T follicular helper cell (primary cell): ENCODE measurements around the gene EGFL7.

Experiments used
- DNase-seq: peaks from one replicate; pipeline ENCODE4 v3.0.0-alpha.2; 2020; ENCODE audit warnings: low read depth
- total RNA-seq, 2 experiments: gene quantifications; one replicate each; lab custom pipeline; 2026; lab: John Stamatoyannopoulos, UW

Gene EGFL7
- 0.06 to 0.74 reads per million in 2 experiments for total RNA-seq

DNA sequence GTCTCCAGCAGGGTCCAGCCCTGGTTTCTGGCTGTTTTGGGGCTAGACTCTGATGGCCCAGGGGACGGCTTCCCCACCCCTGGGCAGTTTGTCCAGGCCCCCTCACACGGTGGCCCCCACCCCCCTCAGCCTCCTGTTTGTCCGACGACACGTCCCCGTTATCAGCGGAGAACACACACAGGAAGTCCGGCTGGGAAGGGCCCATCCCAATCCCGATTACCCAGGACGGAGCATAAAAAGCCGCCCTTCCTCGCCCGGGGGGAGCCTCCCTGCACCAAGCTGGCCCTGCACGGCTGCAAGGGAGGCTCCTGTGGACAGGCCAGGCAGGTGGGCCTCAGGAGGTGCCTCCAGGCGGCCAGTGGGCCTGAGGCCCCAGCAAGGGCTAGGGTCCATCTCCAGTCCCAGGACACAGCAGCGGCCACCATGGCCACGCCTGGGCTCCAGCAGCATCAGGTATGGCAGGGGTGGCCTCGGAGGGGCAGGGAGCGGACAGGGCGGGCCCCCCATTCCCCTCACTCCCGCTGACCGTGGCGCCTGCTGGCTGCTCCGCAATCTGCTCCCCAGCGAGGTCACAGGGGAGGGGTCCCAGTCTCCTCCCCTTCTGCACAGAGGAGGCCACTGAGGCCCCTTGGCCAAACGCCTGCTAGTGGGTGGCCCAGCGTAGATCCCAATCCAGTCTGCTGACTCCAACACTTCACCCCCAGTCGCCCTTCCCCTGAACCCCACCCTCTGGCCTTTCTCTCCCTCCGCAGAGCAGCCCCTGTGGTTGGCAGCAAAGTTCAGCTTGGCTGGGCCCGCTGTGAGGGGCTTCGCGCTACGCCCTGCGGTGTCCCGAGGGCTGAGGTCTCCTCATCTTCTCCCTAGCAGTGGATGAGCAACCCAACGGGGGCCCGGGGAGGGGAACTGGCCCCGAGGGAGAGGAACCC is at the start of gene EGFL7:
TSS of gene EGFL7 (plus strand) at position 261 of the 926 bp plus-strand sequence. CDS start 5,367 bp downstream, outside the sequence.
- DNase-seq: no peak

DNA sequence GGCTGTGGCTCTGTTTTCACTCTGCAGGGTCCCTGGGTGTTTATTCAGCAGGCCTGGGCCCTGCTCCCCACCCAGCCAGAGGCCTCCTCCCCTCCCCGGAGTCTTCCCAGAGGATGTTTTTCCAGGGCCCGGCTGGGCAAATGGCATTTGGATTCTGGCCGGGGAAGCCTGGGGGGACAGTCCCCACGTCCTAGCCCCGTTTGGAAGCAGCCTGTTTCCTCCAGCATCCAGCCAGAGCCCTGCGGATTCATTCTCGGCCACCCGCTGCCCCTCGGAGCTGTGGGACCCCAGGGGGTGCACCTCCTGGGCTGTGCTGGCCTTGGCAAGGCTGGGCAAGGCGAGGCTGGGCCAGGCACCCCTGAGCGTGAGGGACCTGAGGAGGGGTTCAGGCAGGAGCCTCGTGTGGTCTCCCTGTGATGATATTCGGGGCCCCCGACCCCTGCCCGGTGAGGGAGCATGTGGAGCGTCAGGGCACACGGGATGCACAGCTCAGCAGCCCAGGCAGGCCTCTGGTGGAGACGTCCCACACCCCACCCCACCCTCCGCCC is 48.8 kb upstream of the EGFL7 start:
- DNase-seq: no peak

DNA sequence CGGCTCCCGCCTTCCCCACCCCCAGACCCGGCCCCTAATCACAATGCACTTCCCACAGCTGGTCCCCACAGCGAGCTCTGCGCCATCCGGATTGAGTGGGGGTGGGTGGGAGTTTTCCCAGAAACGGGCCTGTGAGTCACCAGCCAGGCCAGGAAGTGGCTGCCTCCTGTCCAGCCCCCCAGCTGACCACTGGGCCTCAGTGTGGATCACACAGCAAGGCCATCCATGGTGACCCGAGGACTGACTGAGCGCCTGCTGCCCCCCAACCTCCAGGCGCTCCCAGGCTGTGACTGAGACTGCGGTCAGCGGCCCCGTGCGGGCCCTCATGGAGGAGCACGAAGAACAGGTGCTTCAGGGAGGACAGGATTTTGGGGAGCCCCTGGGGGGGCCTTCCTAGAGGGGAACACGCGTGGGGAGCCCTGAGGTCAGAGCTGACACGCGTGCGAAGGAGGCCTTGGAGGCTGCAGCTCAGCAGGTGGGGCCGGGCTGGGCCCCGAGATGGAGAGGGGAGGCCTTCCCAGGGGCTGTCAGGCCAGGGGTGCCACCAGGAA is 48.3 kb upstream of the EGFL7 start:
- no peak for DNase-seq

DNA sequence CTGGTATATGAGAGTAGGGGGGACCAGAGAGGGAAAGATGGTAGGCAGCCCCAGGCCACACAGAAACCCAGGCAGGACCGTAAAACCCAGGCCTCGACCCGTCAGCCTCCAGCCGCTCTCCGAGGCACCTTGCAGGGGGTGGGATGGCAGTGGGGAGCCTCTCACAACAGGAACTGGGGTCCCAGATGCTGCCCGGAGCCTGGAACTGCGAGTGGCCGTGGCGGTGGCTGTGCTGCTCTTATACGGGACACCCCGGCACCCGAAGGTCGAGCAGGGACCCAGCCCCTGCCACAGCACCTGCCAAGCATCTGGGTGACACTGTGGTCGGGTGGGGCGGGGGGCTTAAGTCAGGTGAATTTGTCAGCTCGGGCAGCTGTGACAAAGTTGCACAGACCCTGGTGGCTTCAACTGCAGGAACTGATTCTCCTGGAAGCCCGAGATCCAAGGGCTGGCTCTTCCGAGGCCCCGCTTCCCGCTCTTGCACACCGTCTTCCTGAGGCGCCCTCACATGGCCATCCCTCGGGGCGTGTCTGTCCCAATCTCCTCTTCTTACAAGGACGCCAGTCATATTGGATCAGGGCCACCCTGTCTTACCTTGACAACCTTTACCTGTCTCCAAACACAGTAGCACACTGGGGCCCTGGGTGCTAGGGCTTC is 47.6 kb upstream of the EGFL7 start:
- no peak for DNase-seq

DNA sequence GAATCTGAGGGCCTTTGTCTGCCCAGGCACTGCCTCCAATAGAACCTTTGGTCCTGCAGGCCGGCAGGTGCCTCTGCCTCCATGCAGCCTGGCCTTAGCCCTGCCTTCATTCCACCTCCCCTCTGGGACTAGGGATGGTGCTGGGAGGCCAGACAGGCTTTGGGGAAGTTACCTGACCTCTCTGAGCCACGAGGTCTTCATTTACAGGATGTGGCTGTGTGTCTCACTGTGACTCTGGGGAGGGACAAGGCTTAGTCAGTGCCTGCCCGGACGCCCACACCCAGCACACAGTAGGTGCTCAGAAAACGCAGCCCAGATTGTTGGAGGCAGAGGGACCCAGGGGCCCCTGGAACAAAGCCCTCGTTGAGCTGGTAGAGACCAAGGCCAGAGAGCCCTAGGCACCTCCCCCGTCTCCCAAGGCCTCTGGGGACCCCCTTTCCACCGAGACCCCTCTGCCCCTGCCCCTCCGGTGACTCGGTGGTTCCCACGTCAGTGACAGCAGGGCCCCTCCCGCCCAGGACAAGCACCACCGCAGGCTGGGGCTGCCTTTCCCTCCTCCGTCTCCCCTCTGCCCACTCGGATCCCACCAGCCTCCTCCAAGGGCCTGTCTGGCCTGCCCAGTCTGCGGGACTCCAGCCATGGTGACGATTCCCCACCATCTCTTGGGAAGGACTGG is 46.9 kb upstream of the EGFL7 start:
- DNase-seq: no peak

DNA sequence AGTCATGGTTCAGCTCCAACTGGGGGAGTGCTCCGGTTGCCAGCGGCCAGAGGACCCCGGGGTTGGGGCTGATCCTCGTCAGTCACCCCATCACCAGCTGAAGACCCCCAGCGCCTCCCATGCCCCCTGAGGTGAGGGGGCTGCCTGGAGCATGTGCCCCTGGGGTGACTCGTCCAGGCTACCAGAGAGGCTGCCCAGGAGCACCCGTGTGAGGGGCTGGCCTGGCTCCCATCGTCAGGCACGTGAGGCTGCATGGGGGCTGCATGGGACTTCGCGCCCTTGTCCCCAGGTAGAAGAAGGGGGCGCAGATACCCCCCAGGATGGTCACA is 46.4 kb upstream of the EGFL7 start:
- no peak for DNase-seq

DNA sequence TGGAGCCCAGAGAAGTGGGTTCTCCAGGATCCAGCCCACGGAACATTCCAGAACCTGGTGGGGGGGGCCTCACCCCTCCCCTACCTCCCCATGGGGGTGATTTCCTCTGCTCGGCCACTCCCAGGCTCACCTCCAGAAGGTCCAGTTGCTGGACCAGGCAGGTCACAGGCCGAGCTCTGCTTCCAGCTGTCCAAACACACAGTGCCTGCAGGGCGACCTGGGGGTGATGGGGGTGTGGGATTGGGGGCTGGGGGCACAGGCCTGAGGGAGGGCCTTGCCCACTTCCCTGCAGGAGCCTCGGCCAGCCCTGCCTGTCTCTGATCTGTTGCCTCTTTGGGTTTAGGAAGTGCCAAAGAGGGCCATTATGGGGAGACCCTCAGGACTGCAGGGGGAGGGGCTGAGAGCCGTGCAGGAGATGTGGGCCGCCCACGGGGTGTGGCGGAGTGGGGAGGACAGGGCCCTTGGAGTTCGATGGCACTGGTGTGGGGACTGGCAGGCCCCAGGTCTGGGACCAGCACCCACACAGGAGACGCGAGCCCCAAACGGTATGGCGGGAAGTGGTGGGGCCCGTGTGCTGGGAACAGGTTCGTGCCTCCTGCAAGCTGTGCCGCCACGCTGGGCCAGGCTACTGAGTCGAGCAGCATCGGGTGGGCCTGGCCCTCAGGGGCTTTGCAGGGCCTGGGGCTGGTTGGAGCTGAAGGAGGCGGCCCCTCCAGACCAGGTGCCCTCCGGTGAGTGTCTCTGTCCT is 45.6 kb upstream of the EGFL7 start:
- no peak for DNase-seq

DNA sequence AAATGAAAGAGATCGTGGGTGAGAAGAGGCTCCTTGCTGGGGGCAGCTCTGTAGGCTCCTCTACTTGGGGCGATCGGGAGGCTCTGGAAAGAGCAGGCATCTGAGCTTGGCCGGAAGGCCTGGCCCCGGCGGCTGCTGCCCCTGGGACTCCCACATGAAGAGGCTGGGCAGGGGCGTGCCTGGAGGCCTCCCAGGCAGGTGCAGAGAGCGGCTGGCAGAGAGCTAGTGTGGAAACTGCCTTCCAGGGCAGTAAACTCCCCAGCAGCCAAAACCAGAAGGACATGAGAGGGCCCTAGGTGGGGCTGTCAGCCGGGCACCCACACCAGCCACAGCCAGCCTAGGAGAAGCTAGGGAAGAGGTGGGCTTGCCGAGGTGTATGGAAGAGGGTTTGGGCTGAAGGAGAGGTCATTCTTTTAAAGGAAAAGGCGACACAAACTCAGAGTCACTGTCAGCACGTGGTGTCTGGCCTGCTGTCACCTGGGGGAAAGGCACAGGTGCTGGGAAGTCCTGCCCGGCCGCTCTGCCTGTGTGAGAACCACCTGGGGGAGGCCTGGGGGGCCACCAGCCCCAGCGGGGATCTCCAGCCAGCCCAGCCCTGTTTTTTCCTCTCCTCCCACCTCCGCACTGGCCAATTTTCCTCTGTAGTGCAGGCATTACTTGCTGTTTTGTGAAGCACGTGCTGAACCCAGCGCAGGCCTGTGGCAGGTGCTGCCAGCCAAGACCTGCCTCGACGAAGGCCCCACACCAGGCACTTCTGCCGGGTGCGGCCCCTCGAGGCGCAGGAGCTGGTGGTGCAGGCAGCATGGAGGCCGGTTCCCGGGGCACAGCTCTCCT is 44.8 kb upstream of the EGFL7 start:
- no peak for DNase-seq

DNA sequence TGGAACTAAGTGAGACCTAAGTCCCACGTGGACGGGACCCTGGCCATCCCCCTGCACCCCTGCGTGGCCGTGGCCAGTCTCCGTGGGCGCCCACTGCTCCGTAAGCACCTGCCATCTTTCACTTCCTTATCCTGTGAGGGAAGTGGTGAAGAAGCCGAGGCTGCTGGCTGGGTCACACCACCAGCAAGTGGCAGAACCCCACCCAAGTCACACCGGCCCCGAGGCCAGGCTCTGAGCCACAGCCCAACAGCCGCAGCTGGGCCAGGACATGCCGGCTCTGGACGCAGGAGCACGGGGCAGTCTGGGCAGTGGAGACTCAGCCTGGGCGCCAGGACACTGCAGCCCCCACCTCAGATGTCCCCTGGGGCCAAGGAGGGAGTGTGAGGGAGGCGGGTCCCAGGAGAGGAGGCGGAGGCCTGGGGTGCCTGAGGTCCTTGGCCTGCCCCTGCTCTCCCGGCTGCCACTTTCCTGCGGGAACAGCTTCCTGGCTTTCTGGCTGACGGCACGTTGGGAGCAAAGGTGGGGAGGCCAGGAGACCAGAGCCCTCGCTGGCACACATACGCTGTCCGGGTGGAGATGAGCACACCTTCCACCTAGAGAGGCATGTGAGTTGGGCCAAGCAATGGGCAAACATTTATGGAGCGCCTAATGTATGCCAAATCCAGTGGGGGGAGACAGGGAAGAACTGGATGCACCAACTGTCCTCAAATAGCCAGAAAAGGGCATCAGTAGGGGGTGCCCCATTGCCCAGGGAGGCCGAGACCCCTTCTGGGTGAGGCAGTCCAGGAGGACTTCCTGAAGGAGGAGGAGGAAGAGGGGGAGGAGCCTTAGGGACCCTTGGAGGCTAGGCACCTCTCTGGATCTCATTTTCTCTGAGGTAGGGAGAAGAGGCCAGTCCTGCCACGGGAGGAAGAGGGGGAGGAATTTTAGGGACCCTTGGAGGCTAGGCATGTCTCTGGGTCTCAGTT is 43.9 kb upstream of the EGFL7 start:
- no peak for DNase-seq

DNA sequence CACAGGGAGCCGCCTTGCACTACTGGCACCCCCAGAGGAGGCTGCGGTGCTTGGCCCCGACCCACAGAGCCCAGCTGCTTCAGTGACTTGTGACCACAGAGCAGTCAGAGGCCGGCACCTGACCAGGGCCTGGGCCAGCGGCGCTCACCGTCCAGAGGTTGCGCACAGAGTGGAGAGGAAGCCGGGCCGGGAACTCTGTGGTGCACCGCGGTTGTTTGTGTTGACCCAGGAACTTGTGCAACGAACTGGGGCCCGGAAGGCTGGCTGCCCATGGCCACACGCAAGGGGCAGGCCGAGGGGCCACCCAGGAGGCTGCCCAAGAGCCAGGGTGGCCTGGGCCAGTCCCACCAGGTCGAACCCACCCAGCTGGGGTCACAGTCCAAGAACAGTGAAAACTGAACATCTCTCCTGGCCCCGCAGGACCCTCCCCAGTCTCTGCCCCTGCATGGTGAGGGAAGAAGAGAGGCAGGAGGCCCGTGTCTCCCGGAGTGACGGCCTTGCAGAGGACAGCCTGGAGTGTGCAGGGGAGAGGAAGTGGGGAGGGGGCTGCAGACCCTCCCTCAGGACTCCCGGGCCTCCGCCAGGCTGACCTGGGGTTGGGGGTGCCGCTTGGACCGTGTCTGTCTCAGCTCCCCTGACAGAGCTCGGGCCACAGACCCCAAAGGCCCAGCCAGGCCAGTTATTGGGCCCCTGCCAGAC is 42.8 kb upstream of the EGFL7 start:
- DNase-seq: no peak

DNA sequence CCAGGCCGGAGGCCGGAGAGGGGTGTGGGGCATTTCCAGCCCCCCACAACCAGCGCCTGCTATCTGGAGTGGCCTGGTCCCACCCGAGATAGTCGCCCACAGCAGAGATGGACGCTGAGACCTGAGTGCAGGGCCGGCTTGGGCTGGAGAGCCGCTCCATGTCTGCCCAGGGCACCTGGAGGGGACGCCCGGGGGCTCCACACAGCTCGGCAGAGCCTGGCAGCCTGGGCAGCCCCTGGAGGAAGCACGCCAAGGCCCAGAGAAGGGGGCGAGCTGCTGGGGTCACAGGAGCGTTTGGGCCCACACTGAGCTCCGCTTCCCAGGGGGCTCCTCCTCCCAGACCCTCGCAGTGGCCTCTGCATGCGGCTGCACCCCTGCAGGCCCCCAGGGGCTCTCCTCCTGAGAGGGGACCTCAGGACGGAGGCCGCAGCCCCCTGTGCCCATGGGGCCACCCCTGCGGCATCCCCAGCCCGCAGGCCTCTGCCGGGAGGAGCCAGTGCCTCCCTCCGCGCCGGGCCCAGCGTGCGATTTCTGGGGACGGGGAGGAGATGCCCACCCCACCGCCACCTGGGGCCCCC is 42.2 kb upstream of the EGFL7 start:
- DNase-seq: no peak

DNA sequence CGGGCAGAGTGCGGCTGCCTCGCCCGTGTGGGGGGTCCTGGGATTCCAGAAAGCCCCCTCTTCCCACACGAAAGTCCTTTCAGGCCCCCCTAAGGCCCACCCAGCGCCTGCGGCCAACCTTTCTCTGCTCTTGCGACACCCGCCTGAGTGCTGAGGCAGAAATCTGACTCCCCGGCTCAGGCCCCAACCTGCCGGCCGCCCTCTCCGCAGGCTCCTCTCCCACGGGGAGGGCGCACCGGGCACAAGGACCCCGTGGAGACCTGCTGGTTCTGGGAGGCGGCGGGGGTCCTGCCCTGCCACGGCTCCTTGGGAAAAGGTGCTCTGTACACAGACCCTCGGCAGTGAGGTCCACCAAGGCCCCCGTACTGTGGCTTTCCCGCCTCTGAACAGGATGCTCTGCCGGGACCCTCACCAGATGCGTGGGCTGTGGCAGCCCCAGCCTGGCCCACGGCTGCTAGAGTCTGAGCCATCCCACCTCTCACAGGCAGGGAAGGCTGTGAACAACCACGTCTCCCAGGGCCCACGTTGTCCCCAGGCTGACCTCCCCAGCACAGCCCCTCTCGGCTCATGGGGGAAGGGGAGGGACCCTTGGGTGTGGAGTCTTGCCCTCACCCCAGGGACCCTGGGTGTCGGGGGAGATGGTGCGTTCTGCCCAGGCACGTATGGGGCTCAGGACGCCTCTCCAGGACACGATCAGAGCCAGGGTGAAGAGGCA is 41.5 kb upstream of the EGFL7 start:
- DNase-seq: no peak

DNA sequence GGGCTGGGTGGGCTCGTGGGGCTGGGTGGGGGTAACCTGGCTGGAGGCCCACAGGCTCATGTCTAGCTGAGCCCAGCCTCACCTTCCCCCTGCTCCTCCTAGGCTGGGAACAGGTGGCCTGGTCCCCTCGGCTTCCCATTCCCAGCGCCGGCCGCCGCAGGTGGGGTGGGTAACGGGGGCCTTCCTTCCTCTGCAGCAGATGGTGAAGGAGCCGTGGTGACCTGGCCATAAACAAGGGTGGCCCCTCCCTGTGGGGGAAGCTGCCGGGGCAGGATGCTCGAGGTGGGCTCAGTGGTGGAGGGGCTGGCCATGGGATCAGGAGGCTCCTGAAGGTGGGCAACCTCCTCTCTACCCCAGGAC is 41.0 kb upstream of the EGFL7 start:
- DNase-seq: no peak

DNA sequence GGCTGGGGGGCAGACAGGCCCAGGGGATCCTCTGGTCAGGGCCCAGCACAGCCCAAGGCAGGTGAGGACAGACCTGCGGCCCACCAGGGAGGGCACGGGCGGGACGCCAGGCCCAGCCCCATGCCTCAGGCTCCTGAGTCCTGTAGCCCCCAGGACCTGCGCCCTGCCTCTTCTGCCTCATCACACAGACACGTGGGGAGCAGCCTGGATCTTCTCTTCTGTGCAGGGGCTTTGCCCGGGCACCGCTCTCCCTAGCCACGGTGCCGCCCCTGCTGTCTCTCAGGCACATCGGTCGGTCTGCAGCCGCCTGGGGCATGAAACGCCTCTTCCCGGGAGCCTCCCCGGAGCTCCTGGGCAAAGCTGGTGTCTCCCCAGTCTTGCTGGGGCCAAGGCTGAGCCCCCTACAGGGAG is 40.2 kb upstream of the EGFL7 start:
- DNase-seq: no peak

DNA sequence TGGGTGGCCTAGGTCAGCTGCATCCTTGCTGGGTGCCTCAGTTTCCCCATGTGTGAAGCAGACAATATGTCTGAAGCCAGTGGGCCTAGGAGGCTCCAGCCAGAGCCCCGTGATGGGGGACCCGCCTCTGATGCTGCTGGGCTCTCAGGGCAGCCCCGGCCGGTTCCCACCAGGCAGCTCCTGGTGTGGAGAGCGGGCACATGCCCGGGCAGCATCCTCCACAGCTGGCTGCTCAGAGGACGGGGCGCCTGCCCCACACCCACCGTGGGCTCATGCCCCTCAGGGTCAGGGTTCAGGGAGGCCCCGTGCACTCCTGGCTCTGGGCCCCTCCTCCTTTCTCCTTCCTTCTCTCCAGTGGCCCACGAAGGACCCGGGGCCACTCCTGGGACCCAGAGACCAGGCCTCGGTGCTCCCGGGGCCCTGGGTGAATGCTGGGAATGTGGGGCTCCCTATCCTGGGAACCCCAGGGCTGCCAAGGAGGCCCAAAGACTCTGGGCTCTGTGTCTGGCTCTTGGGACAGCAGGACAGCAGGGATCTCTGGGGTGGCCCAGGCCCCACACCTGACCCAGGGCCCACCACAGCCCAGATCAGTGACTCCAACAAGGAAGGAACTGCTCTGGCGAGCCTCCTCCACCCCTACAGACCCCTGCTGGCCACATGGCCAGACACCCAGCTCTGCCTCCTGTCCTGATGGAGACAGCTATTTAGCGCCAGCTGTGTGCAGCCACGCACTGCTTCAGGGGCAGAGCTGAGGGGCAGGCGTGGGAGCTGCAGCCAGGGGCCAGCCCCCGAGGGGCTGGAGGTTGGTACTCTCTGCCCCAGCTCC is 39.5 kb upstream of the EGFL7 start:
- DNase-seq: no peak

DNA sequence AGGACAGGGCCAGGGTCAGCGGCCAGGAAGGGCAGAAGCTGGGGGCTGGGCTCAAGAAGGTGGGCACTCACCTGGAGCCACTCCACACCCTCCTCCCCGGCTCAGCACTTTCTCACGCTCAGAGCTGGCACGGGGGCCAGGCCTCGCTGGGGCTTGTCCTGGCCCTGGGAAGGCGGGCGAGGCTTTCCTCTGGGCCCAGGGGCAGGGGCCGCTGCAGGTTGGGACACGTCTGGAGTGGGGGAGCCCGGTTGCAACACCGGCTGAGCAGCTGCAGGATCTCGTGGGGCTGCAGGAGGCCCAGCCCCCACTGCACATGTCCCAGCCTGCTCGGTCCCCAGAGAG is 38.9 kb upstream of the EGFL7 start:
- DNase-seq: no peak
